CD4-positive, alpha-beta T cell treated with Interleukin-15 for 1 hour (primary cell): ENCODE data around the gene GEMIN8.

Source experiments
- DNase-seq: peaks from one replicate; pipeline ENCODE4 v3.0.0-alpha.2; 2020

Gene GEMIN8

DNA sequence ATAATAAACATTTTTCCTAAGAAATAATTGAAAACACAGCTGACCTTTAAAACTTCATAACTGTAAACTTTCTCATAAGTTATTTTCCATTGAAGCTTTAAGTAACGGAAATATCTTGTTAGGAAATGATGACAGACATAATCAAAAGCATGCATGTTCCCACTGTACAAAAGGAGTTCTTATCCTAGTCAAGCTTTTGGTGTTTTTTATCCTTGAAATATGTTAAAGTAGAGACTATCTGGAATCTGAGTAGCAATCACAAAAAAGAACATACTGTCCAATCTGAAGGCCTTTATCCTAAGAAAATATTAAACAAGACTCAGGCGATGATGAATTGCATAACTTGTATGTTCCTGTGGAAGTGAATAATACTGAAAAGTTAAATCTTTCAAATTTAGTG is 14.4 kb downstream of the GEMIN8 start:
- no peak for DNase-seq

DNA sequence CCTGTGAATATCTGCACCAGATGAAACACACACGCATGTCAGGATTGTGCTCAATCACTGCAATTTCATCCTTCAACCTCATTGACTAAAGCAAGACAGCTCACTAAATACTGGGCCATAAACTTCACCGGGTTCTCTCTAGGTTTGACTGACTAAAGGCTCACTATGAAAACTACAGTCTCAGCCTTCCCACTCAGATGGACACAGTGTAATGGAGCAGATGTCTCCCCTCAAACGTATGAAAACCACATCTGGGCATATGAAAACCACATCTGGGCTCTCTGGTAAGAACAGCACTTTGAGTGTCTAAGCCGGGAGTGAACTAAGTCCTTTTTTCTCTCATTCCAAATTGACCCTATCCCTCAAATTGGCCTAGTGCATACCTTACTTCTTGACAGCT is 15.2 kb downstream of the GEMIN8 start:
- DNase-seq, result no peak

DNA sequence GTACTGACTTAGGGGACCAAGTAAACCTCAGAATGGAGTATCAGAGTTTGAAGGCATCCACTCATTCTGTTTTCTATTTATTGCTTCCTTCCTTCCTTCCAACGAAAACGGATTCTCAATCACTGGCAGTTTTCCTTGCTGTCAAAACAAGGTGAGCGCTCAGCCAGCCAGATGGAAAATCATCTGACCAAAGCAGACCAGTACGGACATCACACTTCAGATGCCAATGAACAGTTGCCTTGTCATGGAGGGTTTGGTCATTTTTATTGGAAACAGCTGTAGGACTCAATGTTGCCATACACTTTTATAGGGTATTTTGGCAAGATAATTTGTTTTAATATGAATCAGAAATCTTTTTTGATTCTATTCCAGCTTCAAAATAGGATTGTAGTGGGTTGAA is 16.6 kb downstream of the GEMIN8 start:
- no peak for DNase-seq

DNA sequence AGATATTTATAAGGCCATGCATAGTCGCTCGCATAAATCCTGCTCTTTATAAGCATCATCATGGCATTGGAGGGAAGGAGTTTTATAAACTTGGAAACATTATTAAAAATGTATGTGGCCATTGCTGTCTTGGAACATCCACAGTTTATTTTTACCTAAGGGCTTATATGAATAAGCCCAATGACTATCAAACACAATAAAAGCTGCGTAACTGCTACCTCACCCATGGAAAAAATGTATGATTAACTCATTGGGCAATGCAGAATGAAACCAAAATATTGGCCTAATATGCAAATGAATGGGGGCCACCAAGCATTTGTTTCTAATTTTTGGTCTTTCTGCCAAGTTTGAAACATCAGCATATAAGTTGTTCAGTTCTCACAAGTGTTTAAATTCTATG is 19.1 kb downstream of the GEMIN8 start:
- no peak for DNase-seq

DNA sequence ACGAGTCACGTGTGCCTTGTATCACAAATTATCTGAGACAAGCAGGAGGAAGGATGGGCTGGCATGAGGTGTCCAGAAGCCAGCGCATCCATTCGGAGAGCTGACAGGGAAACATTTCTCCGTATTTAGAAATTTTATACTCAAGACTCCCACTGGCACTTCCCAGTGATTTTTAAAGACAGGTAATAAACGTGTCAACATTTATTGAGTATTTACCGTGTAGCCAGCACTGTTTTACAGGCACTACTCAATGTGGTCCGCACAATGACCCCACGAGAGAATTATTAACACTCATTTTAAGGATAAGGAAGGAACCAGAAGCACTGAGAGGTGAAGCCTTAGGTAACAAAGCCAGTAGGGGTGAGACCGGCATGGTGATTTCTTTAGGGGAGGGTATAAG is 23.2 kb downstream of the GEMIN8 start:
- DNase-seq, result no peak

DNA sequence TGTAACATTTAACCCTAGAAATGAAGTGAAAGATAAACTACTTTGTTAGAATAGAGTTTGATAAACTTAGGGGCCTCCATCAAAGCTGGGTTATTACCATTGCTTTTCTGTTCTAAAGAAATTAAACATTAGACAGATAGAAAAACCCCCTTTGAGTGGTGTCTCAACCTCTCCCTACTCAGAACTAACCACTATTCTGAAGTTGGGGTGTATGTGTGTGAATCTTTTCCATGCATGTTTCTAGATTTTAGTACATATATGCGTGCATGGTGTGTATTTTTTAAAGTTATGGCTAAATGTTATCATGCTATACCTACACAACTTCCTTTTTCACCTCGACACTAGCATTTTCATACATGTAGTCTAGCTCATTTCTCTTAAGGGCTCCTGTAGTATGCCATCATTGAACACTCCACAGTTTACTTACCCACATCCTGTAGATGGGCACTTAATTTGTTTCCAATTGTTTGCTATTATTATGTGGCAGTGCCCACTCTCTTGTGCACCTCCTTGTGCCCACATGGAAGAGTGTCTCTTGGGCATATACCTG is 25.7 kb downstream of the GEMIN8 start:
- no peak for DNase-seq

DNA sequence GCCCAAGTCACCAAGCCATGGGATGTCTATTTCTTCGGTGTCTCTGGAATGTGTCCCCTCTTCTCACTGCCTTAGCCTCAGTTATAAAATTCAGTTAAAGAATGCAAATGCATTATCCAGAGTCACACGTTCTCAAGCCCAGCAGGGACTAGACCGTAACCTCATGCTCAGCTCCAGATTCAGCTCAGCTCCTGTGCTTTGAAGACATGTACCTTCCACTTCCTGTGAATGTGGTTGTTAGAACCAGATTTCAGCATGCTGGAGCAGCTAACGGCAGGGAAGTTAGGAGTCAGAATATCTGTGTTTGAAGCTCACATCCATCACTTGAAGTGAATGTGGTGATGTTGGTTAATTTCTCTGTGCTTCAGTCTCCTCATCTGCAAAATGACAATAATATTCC is 26.7 kb downstream of the GEMIN8 start:
- no peak for DNase-seq

DNA sequence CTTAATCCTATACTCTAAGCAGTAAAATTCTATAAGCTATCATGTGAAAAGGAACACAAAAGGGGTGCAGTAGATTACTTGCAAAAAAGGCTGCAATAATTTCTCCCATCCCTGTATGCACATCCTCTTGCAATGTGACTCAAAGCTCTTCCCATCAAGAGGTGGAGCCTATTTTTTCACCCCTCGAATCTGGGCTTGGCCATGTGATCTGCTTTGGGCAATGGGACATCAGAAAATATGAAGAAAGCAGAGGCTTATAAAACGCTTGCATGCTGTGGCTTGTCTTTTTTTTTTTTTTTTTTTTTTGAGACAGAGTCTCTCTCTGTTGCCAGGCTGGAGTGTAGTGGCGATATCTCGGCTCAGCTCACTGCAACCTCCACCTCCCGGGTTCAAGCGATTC is 33.0 kb downstream of the GEMIN8 start:
- no peak for DNase-seq

DNA sequence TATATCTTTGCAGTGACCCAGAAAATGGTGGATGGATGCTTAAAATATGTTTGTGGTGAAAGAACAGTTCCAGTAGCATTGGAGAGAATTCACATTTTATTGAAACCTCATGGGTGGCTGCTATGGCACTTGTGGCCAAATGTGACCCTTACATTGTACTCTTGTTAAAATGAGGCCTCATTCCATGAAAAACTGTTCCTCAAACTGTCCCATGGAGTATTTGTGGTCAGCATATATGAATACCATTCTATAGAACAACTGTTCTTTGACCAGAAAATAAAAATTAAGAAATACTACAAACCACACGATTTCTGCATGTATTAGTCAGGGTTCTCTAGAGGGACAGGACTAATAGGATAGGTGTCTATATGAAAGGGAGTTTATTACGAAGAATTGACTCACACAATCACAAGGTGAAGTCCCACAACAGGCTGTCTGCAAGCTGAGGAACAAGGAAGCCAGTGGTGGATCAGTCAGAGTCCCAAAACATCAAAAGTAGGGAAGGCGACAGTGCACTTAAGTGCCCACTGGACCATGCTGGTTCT is 35.1 kb downstream of the GEMIN8 start:
- DNase-seq, result no peak

DNA sequence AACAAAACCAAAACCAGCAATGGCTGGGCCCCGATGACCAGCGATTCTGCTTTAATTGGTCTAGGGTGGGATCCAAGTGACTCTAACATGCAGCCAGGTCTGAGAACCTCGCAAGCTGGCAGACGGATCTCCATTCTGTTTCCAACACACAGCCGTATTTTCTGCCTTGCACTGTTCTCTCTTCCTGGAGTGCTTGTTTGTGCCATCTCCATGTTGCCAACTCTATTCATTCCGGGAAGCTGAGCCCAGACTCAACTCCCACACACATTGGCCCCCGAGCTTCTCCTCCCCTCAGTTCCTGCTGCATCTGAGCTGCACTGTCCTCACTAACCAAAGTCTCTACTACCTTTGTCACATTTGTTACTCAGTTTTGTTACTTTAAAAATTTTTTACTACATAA is 35.6 kb downstream of the GEMIN8 start:
- no peak for DNase-seq

DNA sequence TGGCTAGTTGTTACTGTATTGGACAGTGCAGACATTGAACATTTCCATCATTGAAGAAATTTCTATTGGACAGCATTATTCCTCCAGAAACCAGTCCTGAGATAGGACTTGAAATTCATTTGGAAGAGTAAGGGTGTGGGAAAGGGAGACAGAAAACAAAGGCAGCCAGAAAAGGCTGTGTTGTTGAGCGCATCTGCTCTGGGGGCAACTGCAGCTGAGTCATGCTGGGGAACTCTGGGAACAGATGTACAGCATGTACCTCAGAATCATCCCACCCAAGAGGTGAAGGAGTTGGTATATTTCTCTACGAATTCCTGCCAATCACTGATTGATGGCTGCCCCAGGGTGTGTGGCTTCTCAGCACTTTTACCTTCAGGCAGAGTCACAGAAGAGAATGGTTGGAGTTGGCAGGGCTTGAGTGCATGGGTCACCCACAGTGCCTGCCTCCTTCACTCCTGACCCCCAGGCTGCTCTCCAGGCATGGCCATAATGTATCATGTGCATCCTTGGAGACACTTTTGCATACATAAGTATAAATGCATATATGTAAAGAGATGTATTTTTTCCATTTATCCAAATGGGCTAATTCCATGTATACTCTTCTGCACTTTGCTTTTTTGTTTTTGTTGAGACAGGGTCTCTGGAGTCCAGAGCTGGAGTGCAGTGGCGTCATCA is 39.4 kb downstream of the GEMIN8 start:
- no peak for DNase-seq

DNA sequence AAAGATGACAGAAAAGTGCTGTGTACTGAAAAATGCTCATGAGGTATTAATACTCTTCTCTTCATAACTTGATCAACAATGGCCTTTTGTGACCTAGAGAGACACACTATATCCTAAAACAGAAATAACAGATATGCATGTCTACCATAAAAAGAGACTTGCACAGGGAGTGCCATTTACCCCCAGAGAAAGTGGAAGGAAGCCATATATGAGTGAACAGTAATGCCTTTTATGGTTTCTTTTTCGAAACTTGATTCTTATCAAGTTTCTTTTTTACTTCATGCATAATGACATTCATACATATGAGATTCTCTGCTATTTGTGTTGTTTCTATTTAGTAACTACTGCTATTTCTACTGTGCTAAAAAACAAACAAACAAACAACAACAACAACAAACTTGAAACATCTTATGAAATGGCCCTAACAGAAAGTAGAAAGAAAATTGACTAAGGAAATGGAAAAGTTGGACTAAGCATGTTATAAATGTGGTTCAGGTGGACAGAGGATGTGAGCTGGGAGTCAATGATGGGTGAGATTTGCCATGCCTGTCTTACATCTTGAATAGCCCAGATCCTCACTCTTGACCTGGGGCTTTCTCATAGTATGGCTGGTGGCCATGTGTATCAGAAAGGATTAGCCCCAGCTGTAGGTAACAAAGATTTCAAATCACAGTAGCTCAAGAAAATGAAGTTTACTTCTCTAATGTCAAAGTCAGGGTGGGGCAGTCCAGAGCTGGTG is 43.8 kb downstream of the GEMIN8 start:
- no peak for DNase-seq

DNA sequence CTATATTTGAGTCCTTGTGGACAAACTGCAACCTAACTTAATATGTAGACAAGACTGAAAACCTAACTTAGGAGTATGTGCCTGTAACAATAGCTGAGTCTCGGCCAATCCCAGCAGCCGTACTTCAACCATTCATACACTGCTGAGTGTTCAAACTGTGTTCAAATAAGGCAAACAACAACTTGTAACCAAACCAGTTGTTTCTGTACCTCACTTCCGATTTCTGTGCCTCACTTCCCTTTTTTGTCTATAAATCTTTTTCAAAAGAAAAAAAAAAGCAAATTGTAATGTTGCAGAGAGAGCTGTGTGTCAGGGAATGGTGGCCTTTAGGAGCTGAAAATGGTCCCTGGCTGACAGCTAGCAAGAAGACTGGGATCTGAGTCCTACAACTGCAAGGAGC is 46.0 kb downstream of the GEMIN8 start:
- no peak for DNase-seq

DNA sequence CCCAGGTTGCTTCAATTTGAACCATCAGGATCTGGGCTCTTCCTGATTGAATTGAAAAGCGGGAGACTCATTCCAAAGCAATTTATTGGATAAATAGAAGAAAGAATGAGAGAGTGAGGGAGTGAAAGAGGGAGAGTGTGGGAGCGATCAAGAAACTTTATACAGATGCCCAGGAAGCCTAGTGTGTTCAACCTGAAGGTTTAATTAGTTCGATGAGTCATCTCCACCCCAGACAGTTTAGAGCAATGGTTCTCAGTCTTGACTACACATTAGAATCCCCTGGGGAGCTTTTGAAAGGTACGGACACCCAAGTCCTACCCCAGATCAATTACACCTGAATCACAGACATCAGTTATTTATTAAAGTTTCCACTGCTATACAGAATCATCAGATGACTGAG is 61.5 kb downstream of the GEMIN8 start:
- no peak for DNase-seq

DNA sequence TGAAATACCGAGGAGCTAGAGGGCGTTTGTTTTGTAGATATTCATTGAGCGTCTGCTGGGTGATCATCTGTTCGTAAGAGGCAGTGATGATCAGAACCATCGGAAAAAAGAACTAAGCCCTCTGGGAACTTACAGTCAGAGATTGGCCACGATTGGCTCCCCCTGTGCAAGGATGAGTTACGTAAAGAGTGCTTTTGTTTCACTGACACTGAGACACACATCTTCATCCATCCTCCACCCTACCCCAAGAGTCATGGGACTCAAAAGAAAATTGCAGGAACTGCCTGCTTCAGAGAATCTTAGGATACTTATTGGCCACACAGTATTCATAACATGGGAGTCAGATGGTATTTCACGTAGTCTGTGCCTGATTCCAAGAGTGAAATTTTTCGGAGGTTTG is 62.1 kb downstream of the GEMIN8 start:
- no peak for DNase-seq

DNA sequence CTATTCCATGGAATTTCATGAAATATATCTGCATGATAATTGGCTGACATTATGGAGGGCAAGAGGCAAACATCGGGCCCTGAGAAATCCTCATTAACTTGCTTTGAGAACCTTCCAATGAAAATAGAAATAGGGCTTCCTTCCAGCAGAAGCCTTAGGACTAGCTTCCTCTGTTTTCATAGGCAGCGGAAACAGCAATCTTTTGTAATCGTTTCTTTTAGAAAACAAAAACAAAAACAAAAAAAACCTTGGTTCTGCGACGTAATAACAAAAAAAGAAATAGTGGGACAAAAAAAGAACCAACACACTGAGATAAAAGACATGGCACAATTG is 62.9 kb downstream of the GEMIN8 start:
- no peak for DNase-seq

DNA sequence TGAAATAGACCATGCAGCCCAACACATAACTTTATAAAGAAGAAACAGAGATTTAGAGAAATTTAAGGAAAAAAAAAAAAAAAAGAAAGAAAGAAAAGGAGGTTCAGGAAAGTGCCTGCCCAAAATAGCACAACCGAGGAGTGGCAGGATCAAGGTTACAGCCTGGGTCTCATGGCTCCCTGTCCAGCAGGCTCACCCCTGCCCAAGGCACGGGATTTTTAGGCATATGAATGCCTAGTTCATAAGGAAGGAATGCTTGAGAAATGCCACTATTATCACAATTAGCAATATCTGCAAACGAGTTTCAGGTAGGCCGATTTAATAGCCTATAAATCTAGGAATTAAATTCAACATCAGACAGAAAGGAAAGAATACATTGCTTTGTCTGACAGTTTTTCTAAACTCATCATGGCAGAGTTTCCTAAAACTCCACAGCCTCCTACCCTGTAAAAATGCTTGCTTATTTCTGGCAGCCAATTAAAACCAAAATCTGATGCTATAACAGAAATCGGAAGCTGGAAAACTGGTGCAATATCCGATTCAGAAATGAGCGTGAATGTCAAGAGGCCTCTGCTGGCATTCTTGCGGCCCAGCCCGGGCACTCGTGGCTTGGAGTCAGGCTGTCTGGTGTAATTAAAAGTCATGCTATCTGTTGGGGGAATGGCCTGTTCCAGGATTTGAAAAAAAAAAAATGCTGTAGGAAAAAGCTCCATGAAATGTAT is 63.5 kb downstream of the GEMIN8 start:
- no peak for DNase-seq

DNA sequence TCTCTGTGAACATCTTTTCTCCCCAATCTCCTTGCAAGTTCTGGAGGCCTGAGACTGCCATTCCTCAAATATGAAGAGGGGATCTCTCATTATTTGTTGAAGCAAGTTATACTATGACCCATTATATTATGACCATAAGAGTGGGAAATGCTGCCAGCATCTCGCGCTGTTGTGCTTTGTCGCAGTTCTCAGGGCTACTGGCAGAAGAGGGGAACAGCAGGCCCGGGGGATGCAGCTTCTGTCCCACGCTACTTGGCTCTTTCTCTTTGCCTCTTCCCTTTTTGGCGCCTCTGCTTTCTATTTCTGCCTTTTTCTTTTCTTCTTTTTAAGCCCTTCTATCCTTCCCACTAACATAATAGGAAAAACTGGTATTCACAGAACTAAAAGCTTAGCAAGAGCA is 64.2 kb downstream of the GEMIN8 start:
- DNase-seq, result no peak

DNA sequence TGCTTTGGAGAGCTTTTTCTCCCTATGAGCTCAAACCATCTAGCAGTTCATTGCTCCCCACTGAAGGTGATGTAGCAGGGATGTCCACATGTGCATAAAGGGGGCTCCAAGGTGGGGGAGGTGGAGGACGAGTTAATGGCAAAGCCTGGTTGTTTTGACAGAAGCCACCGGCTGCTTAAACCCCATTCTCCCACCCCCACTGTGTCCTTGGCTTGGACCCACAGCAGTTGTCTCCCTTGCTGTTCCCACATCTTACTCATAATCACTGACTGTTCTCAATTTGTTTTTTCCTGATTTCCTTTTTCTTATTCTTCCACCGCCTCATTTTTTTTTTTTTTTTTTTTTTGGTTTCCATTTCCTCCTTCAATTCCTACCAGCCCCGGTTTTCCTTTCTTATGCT is 72.7 kb downstream of the GEMIN8 start:
- no peak for DNase-seq
